Skin of body (tissue), 2 donors: Measurements from ENCODE around the gene C2CD3. TPM values are rescaled to one million over a fixed set of nuclear protein-coding genes. Genes with fewer than 3 reads are reported as not detected.

Source experiments
- DNase-seq: peaks from one replicate; lab custom pipeline; 2025; lab: John Stamatoyannopoulos, UW
- total RNA-seq: library from RNA; depleted of rRNA; stranded (reverse); fragments of >200 nt; gene quantifications from one replicate; pipeline ENCODE4 v1.2.3, GENCODE V29; 2014

C2CD3 gene, protein sequence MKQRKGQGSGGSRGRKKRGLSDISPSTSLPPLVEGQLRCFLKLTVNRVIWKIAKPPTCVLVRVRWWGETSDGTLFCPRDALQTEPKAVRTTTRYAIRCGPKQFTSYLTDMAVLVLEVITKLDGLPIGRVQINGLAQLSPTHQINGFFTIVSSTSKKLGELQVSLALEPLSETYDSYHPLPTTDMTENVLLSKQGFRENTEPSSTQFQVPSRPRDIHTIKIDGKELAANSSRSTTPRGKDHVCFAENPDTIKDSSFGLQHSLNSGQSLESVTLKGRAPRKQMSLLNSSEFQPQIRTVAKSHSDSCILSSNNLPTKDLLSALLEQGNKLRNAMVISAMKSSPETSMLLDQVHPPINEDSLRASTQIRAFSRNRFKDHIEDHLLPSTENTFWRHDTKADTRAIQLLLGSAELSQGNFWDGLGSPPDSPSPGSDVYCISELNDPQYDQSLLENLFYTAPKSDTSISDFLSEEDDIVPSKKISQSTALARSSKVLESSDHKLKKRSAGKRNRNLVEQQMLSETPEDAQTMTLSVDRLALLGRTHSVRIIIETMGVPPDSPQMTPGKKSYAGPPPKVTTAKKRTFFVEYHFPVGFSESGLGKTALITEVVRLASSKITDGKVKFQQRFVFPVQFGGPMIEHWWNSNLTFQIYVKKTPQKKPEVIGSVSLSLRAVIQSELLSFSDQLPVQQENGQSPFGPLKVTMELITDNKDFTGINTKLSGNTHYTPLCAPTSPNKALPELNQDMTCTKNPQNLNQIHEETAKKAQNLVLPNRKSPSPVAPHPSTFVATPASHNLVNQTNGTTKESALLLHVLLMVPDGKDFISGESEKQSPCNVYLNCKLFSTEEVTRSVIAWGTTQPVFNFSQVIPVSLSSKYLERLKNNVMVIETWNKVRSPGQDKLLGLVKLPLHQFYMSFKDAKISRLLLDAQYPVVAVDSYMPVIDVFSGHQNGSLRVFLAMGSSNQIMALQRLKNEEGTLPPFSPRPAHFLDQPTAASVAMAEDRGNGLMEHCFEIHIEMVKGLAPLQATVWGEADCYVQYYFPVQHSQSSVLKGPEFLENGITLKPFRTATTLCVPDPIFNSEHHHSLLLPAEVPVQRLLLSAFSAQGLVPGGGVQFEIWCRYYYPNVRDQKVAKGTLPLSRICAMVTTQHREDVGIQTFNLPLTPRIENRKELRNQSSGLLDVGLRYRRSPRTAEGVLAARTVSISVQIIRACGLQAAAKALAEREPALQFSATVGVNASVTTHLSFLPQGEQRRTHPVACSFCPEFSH (N-terminal part only)
- total RNA-seq = 16.2 TPM

DNA sequence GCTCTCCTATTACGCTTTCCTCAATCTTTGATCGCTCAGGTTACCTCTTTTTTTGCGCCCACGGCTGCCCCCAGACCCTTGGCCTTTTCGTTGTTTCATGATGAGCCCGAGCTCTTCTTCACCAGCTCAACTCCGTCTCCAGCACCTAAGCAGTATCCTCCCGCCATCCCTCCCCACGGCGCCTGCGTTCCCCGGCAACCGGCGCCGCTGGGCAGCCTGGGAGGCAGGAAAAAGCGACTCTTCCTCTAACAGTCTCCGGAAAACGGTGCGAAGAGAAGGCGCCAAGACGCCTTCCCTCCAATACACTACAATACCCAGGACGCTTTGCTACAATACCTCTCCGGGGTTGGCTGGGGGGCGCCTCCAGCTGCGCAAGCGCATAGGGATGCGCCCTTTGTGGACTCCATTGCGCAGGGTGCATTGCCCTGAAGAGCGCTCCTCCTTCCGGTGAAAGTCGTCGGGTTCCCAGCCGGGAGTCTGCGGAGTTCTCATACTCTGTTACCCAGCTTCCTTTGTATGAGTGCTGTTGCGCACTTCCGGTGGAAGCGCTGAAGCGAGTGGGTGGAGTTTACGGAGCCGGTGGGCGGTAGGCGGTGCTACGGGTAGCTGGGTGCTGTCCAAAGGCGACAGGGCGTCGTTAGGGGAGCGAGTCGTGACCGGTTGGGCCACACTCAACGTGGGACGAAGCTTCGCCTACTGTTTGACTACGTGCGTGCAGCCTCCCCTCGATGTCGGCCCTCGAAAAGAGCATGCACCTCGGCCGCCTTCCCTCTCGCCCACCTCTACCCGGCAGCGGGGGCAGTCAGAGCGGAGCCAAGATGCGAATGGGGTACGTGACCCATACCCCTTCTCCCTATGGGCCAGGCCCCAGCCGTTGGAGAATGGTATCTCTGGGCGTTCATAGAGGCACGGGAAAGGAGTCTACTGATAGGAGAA lies at the start of gene C2CD3, which contains the start of gene PPME1:
C2CD3 (minus strand) TSS at position 309 of the 936 bp plus-strand sequence; CDS start at position 99, 210 bp downstream.
PPME1 (plus strand) TSS at position 596 of the 936 bp plus-strand sequence; CDS start at position 729, 133 bp downstream.
- DNase-seq = peak; percentile 100

DNA sequence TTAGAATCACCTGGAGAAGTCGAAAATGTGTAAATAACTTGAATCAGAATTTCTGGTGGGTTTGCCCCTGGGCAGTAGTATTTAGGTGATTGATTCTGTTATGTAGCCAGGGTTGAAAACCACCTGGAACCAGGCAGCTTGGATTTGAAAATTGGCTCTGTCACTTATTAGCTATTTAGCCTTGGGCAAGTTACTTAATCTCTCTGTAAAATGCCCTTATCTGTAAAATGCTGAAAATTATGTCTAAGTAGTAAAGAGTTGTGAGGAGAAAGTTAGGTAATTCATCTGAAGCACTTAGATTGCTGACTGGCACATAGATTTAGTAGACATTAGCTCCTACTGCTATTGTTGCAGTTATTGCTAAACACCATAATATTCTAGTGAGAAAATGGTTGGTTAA lies 49.6 kb upstream of the C2CD3 start:
- DNase-seq = no peak

DNA sequence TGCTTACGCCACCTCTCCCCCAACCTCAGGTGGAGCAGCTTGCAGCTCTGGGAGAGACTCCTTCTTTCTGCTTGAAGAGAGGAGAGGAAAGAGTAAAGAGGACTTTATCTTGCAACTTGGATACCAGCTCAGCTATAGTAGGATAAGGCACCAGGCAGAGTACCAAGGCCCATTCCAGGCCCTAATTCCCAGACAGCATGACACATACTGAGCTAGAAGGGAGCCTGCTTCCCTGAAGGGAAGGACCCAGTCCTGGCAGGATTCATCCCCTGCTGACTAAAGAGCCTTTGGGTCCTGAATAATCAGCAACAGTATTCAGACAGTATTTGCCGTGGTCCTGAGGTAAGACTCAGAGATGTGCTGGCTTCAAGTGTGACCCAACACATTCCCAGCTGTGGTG lies 41.7 kb upstream of the C2CD3 start:
- DNase-seq = no peak

DNA sequence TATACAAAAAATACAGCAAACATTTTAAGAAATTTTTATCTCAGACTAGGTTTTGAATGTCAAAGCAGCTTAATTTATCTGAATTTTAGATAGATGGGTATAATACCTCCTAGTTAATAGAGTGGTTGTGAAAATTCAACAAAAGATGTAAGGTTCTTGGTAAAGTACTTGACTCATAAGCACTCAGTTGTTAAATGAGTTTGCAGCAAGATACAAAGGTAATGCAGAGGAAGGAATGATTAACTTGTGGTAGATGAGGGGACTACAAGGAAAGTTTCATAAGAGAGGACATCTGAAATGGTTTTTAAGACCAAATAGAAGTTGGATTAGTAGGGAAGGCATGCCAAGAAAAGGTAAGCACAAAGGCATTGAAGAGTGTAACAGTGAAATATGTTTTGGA lies 37.7 kb upstream of the C2CD3 start:
- no peak for DNase-seq

DNA sequence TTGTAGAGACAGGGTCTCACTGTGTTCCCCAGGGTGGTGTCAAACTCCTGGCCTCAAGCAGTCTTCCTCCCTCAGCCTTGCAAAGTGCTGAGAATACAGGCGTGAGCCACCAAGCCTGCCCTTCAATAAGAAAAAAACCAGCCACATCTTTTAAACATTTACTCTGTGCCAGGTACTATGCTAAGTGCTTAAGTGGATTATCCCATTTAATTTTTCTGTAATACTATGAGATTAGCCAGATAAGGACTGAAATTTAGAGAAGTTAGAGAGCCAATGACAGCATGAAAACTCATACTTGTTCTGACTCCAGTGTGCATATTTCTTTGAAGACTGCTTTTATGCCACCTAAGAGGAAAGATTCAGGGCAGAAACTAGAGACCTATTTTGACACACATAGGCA lies 35.9 kb upstream of the C2CD3 start:
- DNase-seq = no peak

DNA sequence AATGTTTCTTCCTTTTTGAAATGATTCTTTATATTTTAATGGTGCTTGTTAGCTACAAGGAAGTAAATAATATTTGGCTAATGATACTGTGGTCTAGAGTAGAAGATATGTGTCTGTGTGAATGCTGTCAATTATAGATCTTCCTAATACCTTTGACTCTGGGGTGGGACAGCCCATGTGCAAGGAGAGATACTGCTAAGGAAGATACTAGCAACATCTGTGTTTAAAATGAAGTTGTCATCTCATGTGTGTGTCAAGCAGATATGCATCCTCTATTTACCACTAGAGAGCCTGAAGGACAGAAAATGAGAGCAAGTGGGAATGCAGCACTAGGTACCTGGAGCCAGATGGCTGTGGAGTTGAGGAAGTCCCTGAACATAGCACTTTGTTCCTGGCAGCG lies 34.4 kb upstream of the C2CD3 start:
- DNase-seq = no peak

DNA sequence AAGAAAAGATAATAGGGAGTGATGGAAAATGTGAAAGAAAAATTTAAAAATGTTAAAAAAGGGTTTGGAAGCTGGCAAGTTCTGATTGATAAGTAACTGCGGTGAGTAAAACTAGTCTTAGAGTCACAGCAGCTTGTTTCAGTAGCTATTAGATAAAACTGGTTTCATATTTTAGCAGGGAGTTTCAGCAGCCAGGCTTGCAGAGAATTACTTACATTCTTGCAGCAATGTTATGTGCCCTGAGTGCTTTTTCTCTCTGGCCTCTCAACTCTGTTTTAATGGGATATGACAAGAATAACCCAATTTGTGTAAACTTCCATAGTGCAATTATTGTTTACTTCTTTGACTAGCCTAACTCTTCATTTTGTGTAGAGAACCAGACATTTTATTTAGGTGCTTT lies 33.9 kb upstream of the C2CD3 start:
- no peak for DNase-seq

DNA sequence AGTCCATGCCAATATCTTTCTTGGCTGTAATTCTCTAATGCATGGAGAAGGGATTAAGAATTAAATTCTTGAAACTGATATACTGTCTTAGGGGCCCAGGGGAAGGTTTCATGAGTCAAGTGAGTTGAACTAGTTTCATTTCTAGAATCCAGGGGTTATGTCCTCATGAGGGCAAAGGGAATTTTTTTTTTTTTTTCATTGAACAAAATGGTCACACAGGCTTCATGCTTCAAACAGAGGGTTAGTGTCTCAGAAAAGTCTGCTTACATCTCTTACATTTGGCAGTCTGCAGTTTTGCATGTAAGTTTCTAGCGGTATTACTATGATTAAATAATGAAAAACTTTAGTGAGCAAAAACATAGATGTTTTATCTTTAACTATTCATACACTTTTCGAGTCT lies 33.2 kb upstream of the C2CD3 start:
- DNase-seq = no peak

DNA sequence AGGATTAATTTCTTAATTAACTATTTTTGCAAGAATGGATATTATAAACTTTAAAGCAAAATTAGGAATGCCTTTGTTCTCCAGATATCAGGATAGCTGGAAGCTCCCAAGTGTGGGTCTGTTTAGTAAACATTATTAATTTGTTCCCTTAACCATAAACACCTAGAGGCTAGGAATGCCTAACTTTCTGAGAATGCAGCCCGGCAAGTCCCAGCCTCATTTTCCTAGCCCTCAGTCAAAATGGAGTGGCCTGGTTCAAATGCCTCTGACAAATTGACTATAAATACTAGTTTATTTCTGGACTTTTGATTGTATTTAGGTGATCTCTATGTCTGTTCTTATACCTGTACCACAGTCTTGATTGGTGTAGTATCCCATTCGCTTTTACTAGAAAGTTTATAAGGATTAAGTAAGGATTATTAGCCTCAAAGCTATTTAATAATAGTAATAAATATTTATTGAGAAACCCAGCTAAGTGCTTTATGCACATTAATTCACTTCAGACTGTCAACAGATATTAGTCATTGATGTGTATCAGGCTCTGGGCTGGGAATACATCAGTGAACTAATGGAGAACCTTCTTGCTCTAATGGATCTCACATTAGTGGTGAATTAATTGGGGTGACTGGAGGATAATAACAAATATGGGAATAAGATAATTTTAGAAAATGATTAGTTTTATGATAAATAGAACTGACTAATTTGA lies 26.1 kb upstream of the C2CD3 start:
- DNase-seq = no peak

DNA sequence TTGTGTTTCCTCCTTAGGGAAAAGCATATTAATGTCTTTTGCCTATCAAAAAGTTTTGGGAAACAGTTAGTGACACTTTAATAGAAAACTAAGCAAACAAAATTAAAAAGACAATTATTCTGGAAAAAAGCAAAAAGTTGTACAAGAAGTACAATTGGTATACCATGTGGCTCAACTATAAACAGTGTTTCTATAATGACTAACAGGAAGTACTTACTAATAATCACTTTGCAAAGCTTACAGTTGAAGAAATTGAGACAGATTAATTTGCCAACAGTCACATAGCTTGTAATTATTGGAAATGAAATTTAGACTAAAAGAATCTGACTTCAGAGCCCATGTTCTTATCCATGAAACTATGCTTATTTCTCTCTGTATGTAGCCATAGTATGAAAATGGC lies 25.0 kb upstream of the C2CD3 start:
- no peak for DNase-seq

DNA sequence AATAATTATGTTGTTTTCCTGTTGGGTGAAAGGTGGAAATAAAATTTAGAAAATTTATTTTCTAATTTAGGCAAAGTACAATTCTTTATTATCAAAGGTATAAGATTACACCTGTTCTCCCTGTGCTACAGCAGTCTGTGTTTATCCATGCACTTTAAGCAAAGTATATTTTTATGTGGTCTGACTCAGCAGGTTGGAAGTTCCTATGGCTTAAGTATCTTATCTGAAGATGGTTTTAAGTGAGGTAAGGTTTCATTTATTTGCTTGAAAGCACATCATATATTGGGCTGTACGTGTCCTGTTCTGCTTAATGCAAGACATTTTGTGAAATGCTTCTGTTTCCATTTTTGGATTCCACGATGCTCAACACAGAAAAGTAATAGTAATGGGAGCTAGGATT lies 14.9 kb upstream of the C2CD3 start:
- DNase-seq = no peak

DNA sequence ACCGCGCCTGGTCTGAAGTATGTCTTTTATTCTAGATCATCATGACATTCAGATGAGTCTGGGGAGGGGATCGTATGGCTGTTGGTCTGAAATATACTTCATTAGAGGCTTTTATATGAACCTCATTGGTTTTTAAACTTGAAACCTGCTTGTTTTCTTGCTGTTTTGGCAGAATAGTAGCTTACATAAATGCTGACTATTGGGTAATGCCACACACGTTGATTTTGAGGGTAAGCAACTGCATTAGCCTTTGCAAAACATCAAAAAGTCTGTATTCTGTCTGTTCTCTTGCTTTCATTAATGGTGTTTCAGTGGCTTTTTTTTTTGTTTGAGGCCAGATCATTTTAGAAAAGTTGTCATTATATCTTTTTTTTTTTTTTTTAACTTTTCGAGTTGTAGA lies 14.5 kb upstream of the C2CD3 start:
- no peak for DNase-seq

DNA sequence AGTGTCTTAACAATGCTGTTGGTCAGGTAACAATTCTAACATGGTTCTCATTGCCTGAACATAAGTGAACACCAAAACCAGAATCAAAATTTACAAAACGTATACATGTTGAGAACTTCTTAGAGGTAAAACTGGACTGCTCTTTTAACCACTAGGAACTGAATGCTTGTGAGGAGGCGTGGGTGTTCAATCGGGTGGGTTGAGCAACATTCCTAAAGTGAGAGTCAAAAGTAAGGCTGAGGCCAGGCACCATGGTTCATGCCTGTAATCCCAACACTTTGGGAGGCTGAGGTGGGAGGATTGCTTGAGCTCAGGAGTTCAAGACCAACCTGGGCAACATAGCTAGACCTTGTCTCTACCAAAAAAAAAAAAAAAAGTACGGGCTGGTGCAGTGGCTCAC lies 11.8 kb upstream of the C2CD3 start:
- DNase-seq = no peak

DNA sequence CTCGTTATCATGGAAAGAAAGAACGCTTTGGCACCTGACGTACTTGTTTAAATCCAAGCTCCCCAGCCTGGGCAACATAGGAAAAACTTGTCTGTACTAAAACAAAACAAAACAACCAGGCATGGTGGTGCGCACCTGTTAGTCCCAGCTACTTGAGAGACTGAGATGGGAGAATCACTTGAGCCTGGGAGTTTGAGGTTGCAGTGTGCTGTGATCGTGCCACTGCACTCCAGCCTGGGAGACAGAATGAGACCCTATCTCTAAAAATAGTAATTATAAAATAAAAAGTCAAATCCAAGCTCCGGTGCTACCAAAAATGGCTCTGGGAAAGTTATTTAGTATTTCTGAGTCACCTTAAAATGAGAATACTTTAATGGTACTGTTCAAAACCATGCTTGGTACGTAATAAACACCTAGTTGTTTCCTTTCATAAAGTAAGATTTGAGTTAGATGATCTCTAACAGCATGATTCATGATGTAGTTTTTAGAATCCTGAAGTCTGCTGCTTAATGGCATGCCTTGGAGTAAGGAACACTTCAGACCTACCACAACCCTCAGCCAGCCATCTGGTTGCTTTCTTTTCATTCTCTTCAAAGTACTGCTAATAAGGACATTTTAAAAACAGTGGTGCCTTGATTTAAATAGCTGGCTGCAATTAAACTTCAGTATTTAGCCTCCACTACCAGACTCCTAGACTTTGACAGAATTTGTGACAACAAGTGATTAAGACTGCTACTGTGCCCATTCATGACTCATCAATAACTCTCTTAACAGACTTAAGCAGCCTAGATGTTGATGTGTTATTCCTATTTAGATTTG lies 8.6 kb upstream of the C2CD3 start:
- DNase-seq = no peak

DNA sequence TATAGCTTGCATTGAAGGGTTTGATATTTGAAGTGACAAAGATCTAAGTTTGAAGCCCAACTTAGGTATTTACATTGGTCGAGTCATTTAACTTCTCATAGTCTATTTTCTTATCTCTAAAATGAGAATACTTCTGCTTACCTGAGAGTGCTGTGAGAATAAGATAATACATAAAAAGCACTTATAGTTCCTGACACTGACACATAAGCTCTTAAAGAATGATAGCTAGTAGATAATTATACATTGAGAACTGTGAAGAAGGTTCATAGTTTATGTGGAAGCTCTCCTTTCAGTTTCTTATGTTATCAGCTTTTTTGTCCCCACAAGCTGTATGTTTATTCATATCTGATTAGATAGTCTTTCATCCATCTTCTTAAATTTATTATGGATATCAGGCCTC lies 5.1 kb upstream of the C2CD3 start:
- no peak for DNase-seq

DNA sequence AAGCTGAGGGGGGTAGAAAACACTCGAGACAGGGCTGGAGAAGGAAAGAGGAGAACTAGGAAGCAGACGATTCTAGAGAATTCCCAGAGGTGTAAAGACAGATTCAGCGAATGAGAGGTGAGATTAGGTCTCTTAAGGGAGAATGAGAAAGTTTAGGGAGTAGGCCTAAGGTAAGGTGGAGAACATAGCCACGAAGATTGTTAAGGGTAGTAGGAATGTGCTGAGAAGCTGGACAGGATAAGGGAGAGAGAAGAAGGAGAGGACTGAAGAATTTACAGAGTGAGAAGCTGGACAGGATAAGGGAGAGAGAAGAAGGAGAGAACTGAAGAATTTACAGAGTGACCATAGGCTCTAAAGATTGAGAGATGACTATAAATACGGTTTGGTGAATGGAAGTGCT lies 1.2 kb upstream of the C2CD3 start:
- no peak for DNase-seq

DNA sequence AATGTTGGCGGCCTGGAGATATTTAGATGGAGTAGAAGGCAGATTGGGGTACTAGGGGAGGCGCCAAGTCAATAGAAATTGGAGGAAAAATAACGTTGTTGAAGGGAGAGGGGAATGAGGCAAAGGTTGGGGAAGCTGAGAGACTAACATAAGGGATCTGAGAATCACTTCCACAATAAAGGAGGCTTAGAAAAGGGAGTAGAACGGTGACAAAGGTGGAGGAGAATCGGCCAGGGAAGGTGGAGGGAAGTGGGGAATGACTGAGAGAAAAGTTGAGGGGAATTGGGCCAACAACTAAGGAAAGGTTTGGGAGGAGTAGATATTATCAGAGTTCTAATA lies 797 bp upstream of the C2CD3 start:
- no peak for DNase-seq

DNA sequence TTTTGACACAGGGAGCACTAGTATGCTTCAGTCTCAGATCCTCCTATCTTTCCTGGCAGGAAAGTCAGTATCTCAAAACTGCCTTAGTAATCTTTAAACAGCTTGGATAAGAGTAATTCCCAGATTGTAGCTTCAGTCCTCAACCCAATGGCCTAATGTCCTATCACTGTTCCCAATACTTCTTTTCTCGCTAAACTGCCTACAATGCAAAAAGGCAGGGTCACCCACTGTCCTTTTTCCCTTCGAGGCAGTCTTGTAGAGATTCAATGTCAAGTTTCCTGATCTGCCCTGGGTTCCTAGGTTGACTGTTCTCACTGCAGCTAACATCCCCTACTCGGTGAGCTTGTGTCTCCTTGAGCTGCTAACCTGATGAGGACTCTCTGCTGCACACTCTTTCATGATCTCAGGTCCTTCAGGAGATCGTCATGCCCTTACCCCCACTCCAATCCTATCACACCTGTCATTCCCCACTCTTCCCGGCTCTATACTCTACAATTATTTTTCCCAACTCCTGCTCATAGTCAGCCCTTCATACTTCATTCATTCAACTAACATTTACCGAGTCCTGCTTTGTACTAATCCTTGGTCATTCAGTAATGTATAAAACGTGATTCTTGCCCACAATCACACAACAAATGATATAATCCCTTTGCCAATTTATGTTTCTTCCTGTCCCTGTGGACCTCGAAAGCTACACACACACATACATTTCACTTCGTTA lies 904 bp downstream of the C2CD3 start:
- no peak for DNase-seq

DNA sequence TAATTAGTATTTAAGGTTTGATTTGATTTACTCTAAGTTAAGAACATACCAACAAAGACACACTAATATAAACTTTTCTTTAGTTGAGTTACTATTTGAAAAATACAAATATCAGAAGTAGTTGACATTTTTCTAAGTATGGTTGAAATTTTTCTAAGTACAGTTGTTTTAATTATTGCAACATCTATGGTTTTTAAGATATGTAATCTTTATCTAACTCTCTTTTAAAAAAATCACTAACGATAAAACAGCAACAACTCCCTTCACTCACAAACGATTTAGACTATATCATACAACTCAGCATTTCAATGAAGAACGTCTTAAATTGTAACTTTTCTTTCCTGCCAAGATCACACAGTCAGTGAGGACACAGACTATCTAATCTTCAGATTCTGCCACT lies 2.0 kb downstream of the C2CD3 start:
- DNase-seq = no peak
